WTC11 (cell line): Measurements from ENCODE around the gene CCND1. TPM values are rescaled to one million over a fixed set of nuclear protein-coding genes. Genes with fewer than 3 reads are reported as not detected.

Experiments
- ATAC-seq: fragments of 200-7000 bp; cut with Tn5 transposase; 2 replicates; pipeline ENCODE4 v1.10.0; 2021; ENCODE audit warnings: mild to moderate bottlenecking, moderate library complexity
- CTCF ChIA-PET: fragments of 300-600 bp; sonication (Branson Sonifier 250); formaldehyde crosslinking; loops from one replicate; lab custom pipeline; 2021; ENCODE audit warnings: antibody characterized with exemption; lab: Charles Lee
- POLR2A ChIA-PET: fragments of 350-600 bp; sonication (Branson Sonifier 250); formaldehyde crosslinking; loops from one replicate; lab custom pipeline; 2021; ENCODE audit warnings: antibody characterized with exemption; lab: Charles Lee
- DNase-seq: peaks from one replicate; pipeline ENCODE4 v3.0.0; 2021; ENCODE audit warnings: low spot score
- H3K27ac Mint-ChIP-seq: 2 replicates; pipeline ENCODE4 v1.8.0; 2021; ENCODE audit warnings: mixed read lengths
- H3K27me3 Mint-ChIP-seq: 2 replicates; pipeline ENCODE4 v1.8.0; 2021; ENCODE audit warnings: low read depth, mild to moderate bottlenecking, moderate library complexity, mixed read lengths
- H3K36me3 Mint-ChIP-seq: 2 replicates; pipeline ENCODE4 v1.8.0; 2021; ENCODE audit warnings: mixed read lengths
- H3K4me1 Mint-ChIP-seq: 2 replicates; pipeline ENCODE4 v1.8.0; 2022; ENCODE audit warnings: mixed read lengths
- H3K4me3 Mint-ChIP-seq: 2 replicates; pipeline ENCODE4 v1.8.0; 2021; ENCODE audit warnings: mild to moderate bottlenecking, moderate library complexity, mixed read lengths
- H3K9me3 Mint-ChIP-seq: 2 replicates; pipeline ENCODE4 v1.8.0; 2021; ENCODE audit warnings: mixed read lengths
- TCF7 ChIP-seq: sonication (generic); formaldehyde crosslinking; IDR thresholded peaks from 2 replicates; pipeline ENCODE4 v1.8.0; 2022; ENCODE audit warnings: mild to moderate bottlenecking, low read depth, missing genetic modification reagents, moderate library complexity
- USF2 ChIP-seq: sonication (generic); formaldehyde crosslinking; IDR thresholded peaks from 2 replicates; pipeline ENCODE4 v1.8.1; 2023; ENCODE audit warnings: mild to moderate bottlenecking, missing genetic modification reagents, moderate library complexity
- ZBTB21 ChIP-seq: sonication (generic); formaldehyde crosslinking; IDR thresholded peaks from 2 replicates; pipeline ENCODE4 v1.8.1; 2023; ENCODE audit warnings: mild to moderate bottlenecking, missing genetic modification reagents, borderline replicate concordance
- ZNF219 ChIP-seq: sonication (generic); formaldehyde crosslinking; IDR thresholded peaks from 2 replicates; pipeline ENCODE4 v1.8.0; 2023; ENCODE audit warnings: missing genetic modification reagents, mild to moderate bottlenecking, borderline replicate concordance
- ZNF232 ChIP-seq: sonication (generic); formaldehyde crosslinking; IDR thresholded peaks from 2 replicates; pipeline ENCODE4 v1.8.0; 2022; ENCODE audit warnings: mild to moderate bottlenecking, missing genetic modification reagents
- ZNF532 ChIP-seq: fragments of 250-450 bp; sonication (Bioruptor Pico); IDR thresholded peaks from 2 replicates; pipeline ENCODE4 v1.9.0; 2021; ENCODE audit warnings: mild to moderate bottlenecking, borderline replicate concordance
- ZSCAN18 ChIP-seq: fragments of 250-450 bp; sonication (Bioruptor Pico); IDR thresholded peaks from 2 replicates; pipeline ENCODE4 v2.1.2; 2022; ENCODE audit warnings: mild to moderate bottlenecking, moderate library complexity
- total RNA-seq: library from RNA; stranded (reverse); gene quantifications from 3 replicates; pipeline ENCODE4 v1.2.3, GENCODE V29; 2021
- TF ChIP-seq, protein P1 (sequence below): sonication (generic); formaldehyde crosslinking; IDR thresholded peaks from 2 replicates; pipeline ENCODE4 v1.8.0; 2023; ENCODE audit warnings: mild to moderate bottlenecking, missing genetic modification reagents
- TF ChIP-seq, protein P2 (sequence below): fragments of 250-450 bp; sonication (Bioruptor Pico); conservative IDR thresholded peaks from 2 replicates; pipeline ENCODE4 v1.9.0; 2021; ENCODE audit warnings: mild to moderate bottlenecking
- TF ChIP-seq, protein P3 (sequence below): sonication (generic); formaldehyde crosslinking; IDR thresholded peaks from 2 replicates; pipeline ENCODE4 v1.8.1; 2023; ENCODE audit warnings: mild to moderate bottlenecking, missing genetic modification reagents

CCND1 gene
- total RNA-seq, 1 experiment from 2014 or later: 212 TPM

- TF ChIP-seq ZNF532 (CRISPR knock-in tag) (no peak), TCF7 (CRISPR knock-in tag) (no peak), ZSCAN18 (no peak), ZNF219 (no peak), ZBTB21 (CRISPR knock-in tag) (no peak), ZNF232 (CRISPR knock-in tag) (no peak)
- TF ChIP-seq, protein P1, sequence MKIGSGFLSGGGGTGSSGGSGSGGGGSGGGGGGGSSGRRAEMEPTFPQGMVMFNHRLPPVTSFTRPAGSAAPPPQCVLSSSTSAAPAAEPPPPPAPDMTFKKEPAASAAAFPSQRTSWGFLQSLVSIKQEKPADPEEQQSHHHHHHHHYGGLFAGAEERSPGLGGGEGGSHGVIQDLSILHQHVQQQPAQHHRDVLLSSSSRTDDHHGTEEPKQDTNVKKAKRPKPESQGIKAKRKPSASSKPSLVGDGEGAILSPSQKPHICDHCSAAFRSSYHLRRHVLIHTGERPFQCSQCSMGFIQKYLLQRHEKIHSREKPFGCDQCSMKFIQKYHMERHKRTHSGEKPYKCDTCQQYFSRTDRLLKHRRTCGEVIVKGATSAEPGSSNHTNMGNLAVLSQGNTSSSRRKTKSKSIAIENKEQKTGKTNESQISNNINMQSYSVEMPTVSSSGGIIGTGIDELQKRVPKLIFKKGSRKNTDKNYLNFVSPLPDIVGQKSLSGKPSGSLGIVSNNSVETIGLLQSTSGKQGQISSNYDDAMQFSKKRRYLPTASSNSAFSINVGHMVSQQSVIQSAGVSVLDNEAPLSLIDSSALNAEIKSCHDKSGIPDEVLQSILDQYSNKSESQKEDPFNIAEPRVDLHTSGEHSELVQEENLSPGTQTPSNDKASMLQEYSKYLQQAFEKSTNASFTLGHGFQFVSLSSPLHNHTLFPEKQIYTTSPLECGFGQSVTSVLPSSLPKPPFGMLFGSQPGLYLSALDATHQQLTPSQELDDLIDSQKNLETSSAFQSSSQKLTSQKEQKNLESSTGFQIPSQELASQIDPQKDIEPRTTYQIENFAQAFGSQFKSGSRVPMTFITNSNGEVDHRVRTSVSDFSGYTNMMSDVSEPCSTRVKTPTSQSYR: no peak
- TF ChIP-seq, protein P2, sequence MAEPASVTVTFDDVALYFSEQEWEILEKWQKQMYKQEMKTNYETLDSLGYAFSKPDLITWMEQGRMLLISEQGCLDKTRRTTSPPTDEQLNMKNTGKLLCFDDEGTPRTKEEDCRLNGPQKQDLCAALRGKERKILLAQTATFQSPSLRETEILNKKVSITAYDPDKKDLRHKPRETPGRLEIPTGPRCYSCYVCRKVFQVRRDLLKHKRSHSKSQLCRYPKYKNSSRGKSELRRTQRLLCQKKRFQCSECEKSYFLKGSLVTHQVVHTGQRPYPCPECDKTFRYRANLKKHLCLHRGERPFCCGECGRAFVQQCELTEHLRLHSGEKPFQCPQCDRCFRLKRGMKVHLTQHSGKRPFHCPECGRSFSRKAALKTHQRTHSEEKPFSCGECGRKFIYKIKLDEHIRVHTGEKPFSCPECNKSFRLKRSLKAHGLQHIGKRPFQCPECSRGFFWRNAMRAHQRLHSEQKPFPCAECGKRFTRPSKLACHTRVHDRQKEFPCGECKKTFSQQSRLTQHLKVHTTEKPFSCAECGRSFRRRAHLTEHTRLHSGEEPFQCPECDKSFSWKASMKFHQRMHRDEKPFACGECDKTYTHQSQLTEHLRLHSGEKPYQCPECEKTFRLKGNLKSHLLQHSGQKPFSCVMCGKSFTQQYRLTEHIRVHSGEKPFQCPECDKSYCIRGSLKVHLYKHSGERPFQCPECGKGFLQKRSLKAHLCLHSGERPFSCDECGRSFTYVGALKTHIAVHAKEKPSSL: no peak
These were observed 5.0 kb downstream of the CCND1 start (continued) for GRCh38 chr11:69645801-69646492.

DNA sequence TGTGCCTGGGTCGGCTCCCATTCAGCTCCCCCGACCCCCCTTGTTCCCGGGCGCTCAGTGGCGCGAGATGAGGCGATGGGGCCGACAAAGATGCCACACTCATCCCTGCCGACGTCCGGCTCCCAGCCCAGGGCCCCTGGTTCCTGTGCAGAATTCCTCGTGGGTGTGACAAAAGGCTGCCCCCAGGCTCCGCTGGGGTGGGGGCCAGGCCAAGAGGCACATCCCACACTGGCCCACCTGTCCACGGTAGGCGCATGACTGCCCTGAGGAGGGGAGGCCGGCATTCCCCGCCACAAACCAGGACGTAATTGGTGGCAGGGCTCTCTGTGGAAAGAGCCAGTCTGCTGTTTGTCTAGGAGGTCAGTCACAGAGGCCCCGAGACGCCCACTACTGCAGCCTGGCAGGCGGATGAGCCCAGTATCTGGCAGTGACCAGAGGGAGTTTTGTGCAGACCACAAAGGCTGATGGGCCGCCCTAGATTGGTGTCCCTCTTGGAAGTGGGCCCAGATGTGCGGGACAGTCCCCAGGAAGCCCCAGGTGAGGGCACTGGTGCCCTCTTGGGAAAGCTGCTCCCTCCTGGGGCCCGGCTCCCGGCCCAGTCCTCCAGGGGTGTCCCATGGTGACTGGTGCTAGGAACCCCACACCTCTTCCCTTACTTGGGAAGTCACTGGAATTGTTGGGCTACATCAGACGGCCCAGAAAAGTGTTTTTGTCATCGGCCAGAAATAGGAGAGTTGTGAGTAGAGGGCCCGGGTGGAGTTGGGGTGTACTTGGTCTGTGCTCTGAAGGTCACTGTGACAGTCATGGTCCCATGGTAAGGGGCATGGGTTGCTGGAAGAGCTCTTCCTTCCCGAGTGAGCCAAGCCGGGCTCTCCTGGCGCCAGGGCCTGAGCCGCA lies 5.8 kb downstream of the CCND1 start:
- no peak for ATAC-seq
- H3K36me3 Mint-ChIP-seq: peaks cover 39% of the 10 kb centered on the region
- no peaks in the 10 kb centered on the region for H3K27me3 Mint-ChIP-seq
- ChIA-PET CTCF (interaction anchor here (1.2 kb wide), 1 partner anchor 546 kb away, joined by 4 read pairs; no protein-coding TSS in a partner anchor), POLR2A (no interaction called here)
- no peaks in the 10 kb centered on the region for H3K9me3 Mint-ChIP-seq
- peak overlapping the region; percentile 60; the same call in 1 of the 2 replicates for H3K27ac Mint-ChIP-seq
- H3K4me1 Mint-ChIP-seq: peaks cover 8% of the 10 kb centered on the region; the same call in 1 of the 2 replicates
- H3K4me3 Mint-ChIP-seq: no peak overlapping the region
- DNase-seq: no peak
- TF ChIP-seq, protein P3, sequence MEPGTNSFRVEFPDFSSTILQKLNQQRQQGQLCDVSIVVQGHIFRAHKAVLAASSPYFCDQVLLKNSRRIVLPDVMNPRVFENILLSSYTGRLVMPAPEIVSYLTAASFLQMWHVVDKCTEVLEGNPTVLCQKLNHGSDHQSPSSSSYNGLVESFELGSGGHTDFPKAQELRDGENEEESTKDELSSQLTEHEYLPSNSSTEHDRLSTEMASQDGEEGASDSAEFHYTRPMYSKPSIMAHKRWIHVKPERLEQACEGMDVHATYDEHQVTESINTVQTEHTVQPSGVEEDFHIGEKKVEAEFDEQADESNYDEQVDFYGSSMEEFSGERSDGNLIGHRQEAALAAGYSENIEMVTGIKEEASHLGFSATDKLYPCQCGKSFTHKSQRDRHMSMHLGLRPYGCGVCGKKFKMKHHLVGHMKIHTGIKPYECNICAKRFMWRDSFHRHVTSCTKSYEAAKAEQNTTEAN (CRISPR knock-in tag): no peak
- TF ChIP-seq ZBTB21 (CRISPR knock-in tag) (no peak), USF2 (CRISPR knock-in tag) (no peak)
